ENCODE measurements around the gene ZBTB22.

DNA sequence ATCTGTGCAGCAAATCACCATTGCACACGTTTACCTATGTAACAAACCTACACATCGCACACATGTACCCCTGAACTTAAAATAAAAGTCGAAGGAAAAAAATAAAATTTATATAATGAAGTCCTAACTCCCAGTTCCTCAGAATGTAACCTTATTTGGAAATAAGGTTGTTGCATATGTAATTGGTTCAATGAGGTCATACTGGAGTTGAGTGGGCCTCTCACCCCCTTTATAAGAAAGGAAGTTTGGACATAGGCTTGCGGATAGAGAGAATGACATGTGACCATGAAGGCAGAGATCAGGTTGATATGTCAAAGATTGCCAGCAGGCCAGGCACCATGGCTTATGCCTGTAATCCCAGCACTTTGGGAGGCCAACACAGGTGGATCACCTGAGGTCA is 16.1 kb upstream of the ZBTB22 start:
- TF ChIP-seq GATA2 (IDR thresholded peaks at IDR 0.05; ENCODE audit: low read depth, low read length) (no peak), GATA3 (IDR thresholded peaks at IDR 0.05; ENCODE audit: low read depth, low read length) (no peak)

Data from SH-SY5Y (cell line).